GM18909 (cell line): ENCODE measurements around the gene COPA.

ENCODE experiments used
- ATAC-seq: cut with Tn5 transposase; IDR thresholded peaks from one replicate; pipeline ENCODE4 v1.9.1; 2021; ENCODE audit warnings: mild to moderate bottlenecking; ENCODE audit not compliant: unreplicated experiment, poor library complexity

The COPA gene

DNA sequence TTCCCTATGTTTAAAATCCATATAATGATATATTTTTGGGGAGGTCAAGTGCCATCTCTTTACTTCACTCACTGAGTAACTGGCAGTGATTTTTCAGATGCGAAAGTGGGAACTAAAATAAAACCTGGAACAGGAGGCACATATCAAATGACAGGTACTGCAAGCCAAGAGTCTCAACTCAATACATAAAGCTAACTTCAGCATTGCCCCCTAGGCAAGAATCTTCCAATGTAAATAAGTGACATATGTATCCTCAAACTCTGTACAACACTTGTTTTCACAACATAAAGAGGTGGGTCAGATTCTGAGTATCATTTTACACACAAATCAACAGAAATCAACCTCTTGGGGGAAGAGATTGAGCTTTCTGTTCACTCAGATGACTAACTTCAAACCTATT, 98.8 kb downstream of the COPA start:
- no peak for ATAC-seq

- ATAC-seq: no peak
Observed at GRCh38 chr1:160243767-160244166, 99.3 kb downstream of the COPA start.

DNA sequence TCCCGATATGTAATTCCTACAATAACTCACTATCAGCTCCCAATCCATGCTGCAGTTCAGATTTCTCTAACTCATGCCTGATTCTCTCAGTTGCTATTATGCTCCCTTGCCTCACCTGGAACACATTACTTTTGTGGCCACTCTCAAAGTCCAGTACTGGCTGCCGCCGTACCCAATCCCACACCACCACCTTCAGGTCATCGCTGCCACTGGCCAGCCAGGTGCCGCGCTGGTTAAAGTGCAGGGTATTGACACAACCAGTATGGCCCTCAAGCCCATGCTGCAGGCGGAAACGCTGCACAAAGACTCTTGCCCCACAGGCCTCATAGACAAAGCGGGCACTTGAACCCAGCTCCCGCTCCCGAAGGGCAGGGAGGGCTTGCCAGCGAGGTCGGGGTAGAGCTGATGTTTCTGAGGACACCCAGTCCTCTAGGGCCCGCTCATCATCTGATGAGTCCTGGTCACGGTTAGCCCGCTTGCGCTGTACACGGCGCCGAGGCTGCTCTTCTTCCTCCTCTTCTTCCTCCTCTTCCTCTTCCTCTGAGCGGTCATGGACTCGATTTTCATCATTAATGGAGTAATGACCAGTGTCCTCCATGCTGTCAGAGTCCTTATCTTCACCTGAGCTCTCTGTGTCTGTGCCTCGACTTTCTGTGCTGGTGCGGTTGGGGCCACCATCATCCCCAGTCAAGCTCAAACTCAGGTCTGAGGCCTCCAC, 103.3 kb downstream of the COPA start:
- ATAC-seq: no peak
